Measurements from ENCODE around the gene SLC28A1.

Gene SLC28A1

GRCh38 chr15:84855136-84855535, 29.3 kb upstream of the SLC28A1 start:
- TF ChIP-seq CTCF (conservative IDR thresholded peaks at IDR 0.05; ENCODE audit: low read depth, low read length) = no peak
- no peak overlapping the region for H3K4me3 ChIP-seq (ENCODE audit: low read depth, low read length)
- DNase-seq (ENCODE audit: low read depth) = peak; percentile 31

- no peak for DNase-seq (ENCODE audit: low read depth)
- H3K4me3 ChIP-seq (ENCODE audit: low read depth, low read length) = no peak overlapping the region
- TF ChIP-seq CTCF (conservative IDR thresholded peaks at IDR 0.05; ENCODE audit: low read depth, low read length) = no peak
Observed at GRCh38 chr15:84855765-84856164, 28.7 kb upstream of the SLC28A1 start.

GRCh38 chr15:84856731-84857417, 27.6 kb upstream of the SLC28A1 start:
- no peak for TF ChIP-seq CTCF (conservative IDR thresholded peaks at IDR 0.05; ENCODE audit: low read depth, low read length)
- no peak overlapping the region for H3K4me3 ChIP-seq (ENCODE audit: low read depth, low read length)
- no peak for DNase-seq (ENCODE audit: low read depth)

GRCh38 chr15:84857418-84858004, 27.0 kb upstream of the SLC28A1 start:
- DNase-seq (ENCODE audit: low read depth) = no peak
- no peak overlapping the region for H3K4me3 ChIP-seq (ENCODE audit: low read depth, low read length)
- TF ChIP-seq CTCF (conservative IDR thresholded peaks at IDR 0.05; ENCODE audit: low read depth, low read length) = no peak

GRCh38 chr15:84858231-84858630, 26.2 kb upstream of the SLC28A1 start:
- TF ChIP-seq CTCF (conservative IDR thresholded peaks at IDR 0.05; ENCODE audit: low read depth, low read length) = no peak

GRCh38 chr15:84859144-84859543, 25.3 kb upstream of the SLC28A1 start:
- no peak for TF ChIP-seq CTCF (conservative IDR thresholded peaks at IDR 0.05; ENCODE audit: low read depth, low read length)
- no peak for DNase-seq (ENCODE audit: low read depth)
- no peak overlapping the region for H3K4me3 ChIP-seq (ENCODE audit: low read depth, low read length)

More at GRCh38 chr15:84858231-84858630, 26.2 kb upstream of the SLC28A1 start:
- no peak for DNase-seq (ENCODE audit: low read depth)
- no peak overlapping the region for H3K4me3 ChIP-seq (ENCODE audit: low read depth, low read length)

- no peak for TF ChIP-seq CTCF (conservative IDR thresholded peaks at IDR 0.05; ENCODE audit: low read depth, low read length)
- no peak overlapping the region for H3K4me3 ChIP-seq (ENCODE audit: low read depth, low read length)
- DNase-seq (ENCODE audit: low read depth) = no peak
Observed at GRCh38 chr15:84859651-84860050, 24.8 kb upstream of the SLC28A1 start.
